Mesothelial cell of epicardium (in vitro differentiated cells): Measurements from ENCODE around the gene CHST2. TPM values are rescaled to one million over a fixed set of nuclear protein-coding genes. Genes with fewer than 3 reads are reported as not detected.

Experiments
- DNase-seq, 2 experiments: peaks; one replicate each; pipeline ENCODE4 v3.0.0; 2021; ENCODE audit warnings: low spot score in 2 of 2; ENCODE audit not compliant: unreplicated experiment in 2 of 2
- H3K27ac Mint-ChIP-seq: 2 replicates; pipeline ENCODE4 v1.8.0; 2021; ENCODE audit warnings: mixed read lengths
- H3K27me3 Mint-ChIP-seq: 2 replicates; pipeline ENCODE4 v1.8.0; 2021; ENCODE audit warnings: low read depth, mixed read lengths
- H3K36me3 Mint-ChIP-seq: 2 replicates; pipeline ENCODE4 v1.8.0; 2021; ENCODE audit warnings: mixed read lengths
- H3K4me1 Mint-ChIP-seq: 2 replicates; pipeline ENCODE4 v1.8.0; 2021; ENCODE audit warnings: mixed read lengths
- H3K4me3 Mint-ChIP-seq: 2 replicates; pipeline ENCODE4 v1.8.0; 2021; ENCODE audit warnings: mild to moderate bottlenecking, moderate library complexity, mixed read lengths
- H3K9me3 Mint-ChIP-seq: 2 replicates; pipeline ENCODE4 v1.8.0; 2021; ENCODE audit warnings: mixed read lengths
- CTCF ChIP-seq: fragments of 200-600 bp; sonication (generic); IDR thresholded peaks from one replicate; pipeline ENCODE4 v1.5.0; 2021; ENCODE audit warnings: antibody characterized with exemption; ENCODE audit not compliant: unreplicated experiment
- total RNA-seq: library from RNA; stranded (reverse); gene quantifications from 3 replicates; pipeline ENCODE4 v1.2.1, GENCODE V29; 2021

The CHST2 gene
- total RNA-seq, 1 donor from 2014 or later, result 11.8 TPM

- H3K9me3 Mint-ChIP-seq, result peaks cover 26% of the 10 kb centered on the region
- no peak overlapping the region for H3K4me3 Mint-ChIP-seq
- peaks cover 14% of the 10 kb centered on the region for H3K27me3 Mint-ChIP-seq
- no peak for DNase-seq
- H3K36me3 Mint-ChIP-seq, result no peaks in the 10 kb centered on the region
- no peak overlapping the region for H3K27ac Mint-ChIP-seq
- TF ChIP-seq CTCF, result no peak
- H3K4me1 Mint-ChIP-seq, result no peaks in the 10 kb centered on the region
Measured at GRCh38 chr3:143100451-143100850, 19.1 kb upstream of the CHST2 start.

- Mint-ChIP-seq H3K9me3 (peaks cover 37% of the 10 kb centered on the region), H3K27me3 (peaks cover 14% of the 10 kb centered on the region), H3K4me1 (no peaks in the 10 kb centered on the region), H3K27ac (no peak overlapping the region), H3K36me3 (no peaks in the 10 kb centered on the region), H3K4me3 (no peak overlapping the region)
- no peak for DNase-seq
- no peak for TF ChIP-seq CTCF
Measured at GRCh38 chr3:143101792-143102381, 17.7 kb upstream of the CHST2 start.

- Mint-ChIP-seq H3K9me3 (peaks cover 33% of the 10 kb centered on the region), H3K27me3 (peaks cover 14% of the 10 kb centered on the region), H3K4me3 (no peak overlapping the region), H3K27ac (no peak overlapping the region), H3K36me3 (no peaks in the 10 kb centered on the region), H3K4me1 (no peaks in the 10 kb centered on the region)
- TF ChIP-seq CTCF, result no peak
- DNase-seq, result no peak
Measured at GRCh38 chr3:143103652-143104051, 15.9 kb upstream of the CHST2 start.

- H3K27me3 Mint-ChIP-seq, result peaks cover 4% of the 10 kb centered on the region
- no peak for TF ChIP-seq CTCF
- peaks cover 33% of the 10 kb centered on the region for H3K9me3 Mint-ChIP-seq
- no peaks in the 10 kb centered on the region for H3K36me3 Mint-ChIP-seq
- DNase-seq, result no peak
- H3K4me3 Mint-ChIP-seq, result no peak overlapping the region
- H3K27ac Mint-ChIP-seq, result no peak overlapping the region
- H3K4me1 Mint-ChIP-seq, result no peaks in the 10 kb centered on the region
Measured at GRCh38 chr3:143105170-143105569, 14.4 kb upstream of the CHST2 start.

GRCh38 chr3:143109861-143110260, 9.7 kb upstream of the CHST2 start:
- H3K27ac Mint-ChIP-seq, result no peak overlapping the region
- DNase-seq, result no peak
- peaks cover 32% of the 10 kb centered on the region for H3K27me3 Mint-ChIP-seq
- no peaks in the 10 kb centered on the region for H3K36me3 Mint-ChIP-seq
- peaks cover 16% of the 10 kb centered on the region for H3K9me3 Mint-ChIP-seq
- no peak for TF ChIP-seq CTCF
- no peaks in the 10 kb centered on the region for H3K4me1 Mint-ChIP-seq
- no peak overlapping the region for H3K4me3 Mint-ChIP-seq

- H3K36me3 Mint-ChIP-seq, result no peaks in the 10 kb centered on the region
- H3K27me3 Mint-ChIP-seq, result peaks cover 36% of the 10 kb centered on the region
- TF ChIP-seq CTCF, result no peak
Measured at GRCh38 chr3:143110371-143110770, 9.2 kb upstream of the CHST2 start.

More at GRCh38 chr3:143110371-143110770, 9.2 kb upstream of the CHST2 start:
- Mint-ChIP-seq H3K4me3 (no peak overlapping the region), H3K27ac (no peak overlapping the region), H3K9me3 (peaks cover 14% of the 10 kb centered on the region), H3K4me1 (no peaks in the 10 kb centered on the region)
- DNase-seq, result no peak
